GM19452 (cell line): ENCODE data around the gene ATP11A.

Source experiments
- ATAC-seq: cut with Tn5 transposase; IDR thresholded peaks from one replicate; pipeline ENCODE4 v1.9.1; 2021; ENCODE audit not compliant: unreplicated experiment

ATP11A gene

GRCh38 chr13:112889351-112890290 is 199.8 kb downstream of the ATP11A start:
- ATAC-seq = no peak

GRCh38 chr13:112890316-112891145 is 200.7 kb downstream of the ATP11A start:
- ATAC-seq = no peak

DNA sequence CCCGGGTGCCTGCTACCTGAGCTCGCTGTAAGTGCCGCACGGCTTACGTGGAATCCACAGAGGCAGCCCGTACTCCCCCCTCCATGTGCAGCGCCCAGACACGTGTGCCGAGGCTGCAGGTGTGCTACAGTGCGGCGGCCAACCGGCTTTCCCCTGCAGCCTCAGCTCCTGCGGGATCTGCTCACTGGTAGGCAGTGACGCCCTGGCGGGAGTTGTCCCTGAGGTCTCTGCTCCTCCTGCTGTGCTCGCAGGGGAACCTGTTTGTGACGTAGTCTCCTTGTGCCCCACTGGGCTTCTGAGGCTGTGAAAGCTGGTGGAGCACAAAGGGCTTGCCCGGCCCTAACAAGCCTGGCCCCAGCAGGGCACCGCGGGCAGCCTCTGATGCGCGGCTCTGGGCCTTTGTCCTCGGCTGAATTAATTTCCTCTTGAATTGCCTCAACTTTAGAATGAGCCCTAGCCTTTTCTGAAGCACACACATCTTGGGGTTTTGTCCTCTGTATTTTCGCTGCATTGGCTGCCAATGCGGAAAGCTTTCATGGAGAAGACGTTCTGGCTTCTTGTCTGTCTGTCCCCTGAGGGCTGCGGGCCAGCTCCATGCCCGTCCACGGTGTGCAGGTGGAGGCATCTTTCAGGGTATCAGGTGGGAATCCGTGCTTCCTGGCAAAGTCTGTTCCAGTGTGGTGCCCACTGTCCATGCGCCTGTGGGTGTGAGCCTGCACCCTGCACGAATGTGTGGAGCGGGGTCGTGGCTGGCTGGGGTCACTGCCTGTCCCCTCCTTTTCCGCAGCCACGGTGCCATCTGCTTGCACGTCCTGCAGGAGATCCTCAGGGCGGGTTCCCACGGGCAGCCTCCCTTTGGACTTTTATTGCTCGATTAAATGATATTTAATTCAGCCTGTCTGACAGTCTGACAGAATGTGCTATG is 201.9 kb downstream of the ATP11A start:
- no peak for ATAC-seq

DNA sequence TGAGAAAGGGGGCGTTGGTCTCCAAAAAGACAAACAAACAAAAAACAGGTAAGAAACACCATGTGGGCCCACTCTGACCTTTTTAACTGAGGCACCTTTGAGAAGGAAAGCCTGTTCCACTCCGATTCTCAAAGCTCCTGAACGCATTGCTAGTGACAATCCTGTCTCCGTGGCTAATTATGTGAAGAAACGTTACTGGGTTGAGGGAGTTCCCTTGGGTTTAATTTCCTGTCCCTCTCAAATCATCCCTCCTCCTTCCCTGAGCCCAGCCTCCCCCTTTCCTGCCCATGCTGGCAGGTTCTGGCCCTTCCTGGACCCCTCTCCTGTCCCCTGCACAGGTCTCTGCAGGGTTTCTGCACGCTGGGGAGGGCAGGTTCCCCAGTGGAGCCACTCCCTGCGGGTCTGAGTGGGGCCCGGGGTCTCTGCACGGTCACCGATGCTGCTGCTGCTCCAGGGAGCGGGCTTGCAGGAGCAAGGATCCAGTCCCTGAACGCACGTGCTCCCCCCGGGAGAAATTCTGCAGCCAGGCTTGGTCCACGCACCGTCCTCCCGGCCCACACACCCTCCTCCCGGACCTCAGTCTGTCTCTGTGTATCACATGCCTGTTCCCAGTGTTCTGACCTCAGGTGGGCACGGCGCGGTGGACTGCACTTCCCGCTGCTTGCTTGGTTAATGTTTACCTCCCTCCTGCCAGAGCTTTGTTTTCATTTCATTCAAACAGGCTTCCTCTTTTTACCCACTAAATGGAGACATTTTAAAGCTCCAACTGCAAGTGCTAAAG is 202.8 kb downstream of the ATP11A start:
- ATAC-seq = no peak

DNA sequence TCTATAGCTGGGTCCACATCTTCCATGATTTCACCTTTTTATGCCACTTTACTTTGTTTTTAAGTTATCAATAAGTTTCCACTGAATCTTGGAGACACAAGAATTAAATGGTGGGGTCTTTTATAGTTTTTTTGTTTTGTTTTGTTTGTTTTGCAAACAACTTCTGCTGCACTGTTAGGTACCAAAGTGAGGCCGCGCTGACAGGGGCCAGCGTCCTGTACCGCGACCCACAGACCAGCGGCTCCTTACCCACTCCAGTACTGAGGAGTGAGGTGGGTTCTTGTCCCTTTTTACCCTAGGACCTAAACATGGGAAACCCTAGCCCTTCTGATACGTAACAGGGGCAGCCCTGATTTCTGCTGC is 203.3 kb downstream of the ATP11A start:
- ATAC-seq = no peak

DNA sequence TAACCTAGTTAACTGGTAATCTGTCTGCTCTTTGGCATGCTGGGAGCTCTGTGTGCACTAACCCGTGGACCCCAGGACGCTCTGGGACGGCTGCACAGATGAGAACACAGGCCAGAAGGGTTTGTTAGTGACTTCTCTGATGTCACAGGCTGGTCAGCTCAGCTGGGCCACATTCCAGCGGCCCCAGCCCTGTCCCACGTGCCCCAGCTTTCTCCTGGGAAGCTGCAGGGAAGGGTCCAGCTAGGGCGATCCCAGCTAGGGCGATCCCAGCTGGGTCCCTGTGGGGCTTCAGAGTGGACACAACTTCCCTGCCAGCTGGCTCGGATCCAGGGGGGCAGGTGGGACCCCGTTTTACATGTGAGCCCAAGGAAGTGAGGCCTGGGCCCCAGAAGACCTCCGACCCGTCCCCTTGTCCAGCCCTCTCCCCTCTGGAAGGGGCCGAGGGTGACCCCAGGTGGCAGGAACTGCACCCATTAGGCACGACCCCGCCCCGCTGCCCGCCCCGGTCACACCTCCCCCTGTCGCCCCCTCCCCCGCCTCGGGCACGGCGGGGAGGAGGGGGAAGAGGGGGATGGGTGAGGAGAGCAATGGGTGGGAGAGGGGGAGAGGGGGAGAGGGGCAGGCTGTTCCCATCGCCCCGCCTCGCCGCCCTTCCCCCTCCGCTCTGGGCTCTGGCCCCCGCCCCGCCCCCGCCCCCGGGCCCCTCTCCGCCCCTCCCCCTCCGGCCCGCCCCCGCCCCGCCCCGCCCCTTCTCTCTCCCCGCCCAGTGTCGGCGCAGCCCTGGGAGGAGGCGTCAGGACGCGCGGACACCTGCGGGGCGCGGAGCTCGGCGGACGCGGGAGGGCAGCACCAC is 204.0 kb downstream of the ATP11A start:
- peak; percentile 42 for ATAC-seq

GRCh38 chr13:112894423-112894672 is 204.5 kb downstream of the ATP11A start:
- no peak for ATAC-seq

DNA sequence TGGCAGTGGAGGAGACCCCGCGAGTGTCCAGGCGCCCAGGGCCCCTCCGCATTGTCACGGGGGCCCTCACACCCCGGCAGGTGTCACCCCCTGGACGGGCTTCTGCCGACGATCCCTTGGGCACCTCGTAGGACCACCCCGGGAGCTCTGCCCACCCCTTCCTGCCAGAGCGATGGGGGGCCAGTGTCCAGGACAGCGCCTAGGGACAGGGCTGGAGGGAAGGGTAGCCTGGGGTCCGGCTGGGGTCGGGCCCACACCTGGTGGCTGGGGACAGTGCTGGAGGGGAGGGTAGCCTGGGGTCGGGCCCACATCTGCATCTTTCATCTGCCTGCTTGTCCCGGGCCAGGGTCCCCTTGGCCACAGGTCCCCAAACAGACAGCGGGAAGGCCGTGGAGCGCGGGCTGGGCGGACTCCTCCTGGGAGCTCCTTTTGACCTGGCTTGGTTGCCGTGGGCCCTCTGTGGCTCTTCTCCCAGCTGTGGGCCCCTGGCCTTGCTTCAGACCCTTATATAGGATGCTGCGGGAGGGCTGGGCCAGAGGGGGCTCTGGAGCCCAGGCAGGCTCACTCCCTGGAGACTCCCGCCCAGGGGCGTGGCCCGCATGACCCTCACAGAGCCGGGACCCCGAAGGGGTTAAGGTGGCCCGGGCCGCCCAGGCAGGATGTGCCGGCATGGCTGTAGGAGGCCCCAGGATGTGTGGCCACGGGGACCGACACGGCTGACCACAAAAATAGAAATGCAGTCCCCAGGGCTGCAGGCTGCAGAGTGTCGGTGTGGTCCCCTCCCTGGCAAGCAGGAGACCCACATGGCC is 205.0 kb downstream of the ATP11A start:
- ATAC-seq = peak; percentile 38

- ATAC-seq = no peak
These were observed 206.0 kb downstream of the ATP11A start for GRCh38 chr13:112895521-112896465.

DNA sequence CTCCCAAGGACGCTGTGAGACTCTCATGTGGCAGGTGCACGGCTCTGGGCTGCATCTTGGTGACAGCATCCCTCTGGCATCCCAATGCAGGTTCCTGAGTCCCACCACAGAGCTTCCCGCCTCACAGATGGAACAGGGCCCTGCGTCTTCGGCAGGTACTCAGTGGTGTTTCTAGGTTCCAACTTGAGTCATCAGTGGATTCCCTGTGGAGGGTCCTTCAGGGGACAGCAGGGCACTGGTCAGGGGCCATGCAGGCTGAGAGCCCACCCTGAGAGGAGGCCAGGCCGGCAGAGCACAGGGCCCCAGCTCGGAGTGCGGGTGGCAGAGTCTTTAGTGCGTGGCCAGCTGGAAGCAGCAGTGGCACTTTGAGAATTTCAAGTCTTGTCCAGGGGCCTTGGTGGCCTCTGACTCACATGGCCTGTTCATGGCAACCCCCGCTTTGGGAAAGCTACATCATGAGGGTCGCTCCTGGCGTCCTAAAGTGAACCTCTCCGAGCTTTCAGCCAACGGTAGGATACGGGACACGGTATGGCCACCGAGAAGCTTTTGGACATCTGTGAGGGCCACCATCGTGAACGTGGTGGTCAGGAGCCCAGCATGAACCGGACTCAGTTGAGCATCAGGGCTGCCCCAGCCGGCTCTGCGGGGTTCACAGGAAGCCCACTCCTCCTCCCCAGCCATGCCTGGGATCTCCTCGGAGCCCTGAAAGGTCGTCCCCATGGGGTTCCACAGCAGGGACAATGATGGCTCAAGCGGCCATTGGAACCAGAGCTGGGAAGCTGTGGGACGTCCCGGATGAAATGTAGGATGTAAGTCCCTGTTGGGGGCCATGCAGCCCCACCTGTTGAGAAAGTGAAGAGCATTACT is 207.1 kb downstream of the ATP11A start:
- no peak for ATAC-seq

DNA sequence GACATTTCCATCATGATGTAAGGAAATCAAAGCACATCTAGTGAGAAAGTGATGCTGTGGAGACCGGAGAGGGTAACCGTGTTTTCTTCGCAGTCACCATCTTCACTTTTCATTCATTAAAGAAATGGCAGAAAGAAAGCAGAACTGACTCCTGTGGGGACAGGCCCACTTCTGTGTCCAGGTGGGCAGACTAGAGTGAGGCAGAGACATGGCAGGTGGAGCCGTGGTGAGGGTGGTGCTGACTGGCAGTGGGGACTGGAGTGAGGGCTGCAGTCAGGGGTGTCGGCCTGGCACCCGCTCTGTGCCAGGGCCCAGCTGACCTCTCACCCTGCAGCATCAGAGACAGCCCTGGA is 207.7 kb downstream of the ATP11A start:
- no peak for ATAC-seq

GRCh38 chr13:112897956-112898620 is 208.2 kb downstream of the ATP11A start:
- no peak for ATAC-seq

DNA sequence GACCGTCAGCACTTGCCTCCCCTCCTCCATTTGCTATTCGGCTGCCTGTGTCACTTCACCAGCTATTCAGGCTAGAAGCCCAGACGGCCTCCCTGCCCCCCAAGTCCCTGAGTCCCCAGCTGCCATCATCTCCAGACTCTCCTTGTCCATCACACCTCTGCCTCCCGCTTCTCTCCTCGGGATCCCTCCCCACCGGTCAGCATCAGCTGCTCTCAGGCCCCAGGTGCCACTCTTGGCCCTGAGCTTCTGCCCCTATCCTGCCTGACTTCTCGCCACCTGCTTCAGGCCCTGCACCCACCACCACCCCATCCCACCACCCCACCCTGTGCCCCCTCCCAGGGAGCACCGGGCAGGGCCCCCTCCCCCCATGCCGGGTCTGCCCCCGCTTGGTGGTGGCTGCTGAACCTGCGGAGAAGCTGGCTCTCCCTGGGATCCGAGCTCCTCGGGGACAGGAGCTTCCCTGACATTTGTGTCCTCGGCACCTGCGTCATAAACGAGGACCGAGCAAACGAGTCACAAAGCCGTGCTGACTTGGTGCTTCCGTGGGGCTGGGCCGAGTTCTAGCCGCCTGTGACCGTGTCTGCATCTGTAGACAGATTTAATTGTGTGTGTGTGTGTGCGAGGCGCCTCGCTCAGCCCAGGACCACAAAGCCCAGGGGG is 208.9 kb downstream of the ATP11A start:
- ATAC-seq = no peak

GRCh38 chr13:112899281-112900225 is 209.7 kb downstream of the ATP11A start:
- ATAC-seq = no peak

DNA sequence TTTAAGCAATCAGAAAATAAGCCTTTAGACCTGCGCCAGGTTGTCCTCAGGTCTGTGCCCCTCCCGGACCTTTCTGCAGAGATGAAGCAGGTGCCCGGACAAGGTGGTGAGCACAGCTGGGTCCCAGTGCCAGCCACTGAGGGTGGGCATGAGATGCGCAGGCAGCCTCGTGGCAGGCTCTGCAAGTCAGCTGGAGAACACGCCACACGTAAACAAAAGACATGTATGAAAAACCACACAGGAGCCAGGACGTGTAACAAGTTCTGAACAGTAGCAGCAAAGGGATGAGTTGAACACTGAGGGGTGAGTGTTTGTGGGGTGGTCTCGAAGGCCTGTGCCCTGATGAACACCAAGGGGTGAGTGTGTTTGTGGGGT is 210.4 kb downstream of the ATP11A start:
- ATAC-seq = no peak
